Activated T-cell treated with anti-CD3 and anti-CD28 coated beads, Interleukin-2, amount 50 U/mL, for 1 hour (primary cell): ENCODE results near the gene BCORL1.

Experiments
- DNase-seq: peaks from one replicate; pipeline ENCODE4 v3.0.0-alpha.2; 2020

Gene BCORL1

DNA sequence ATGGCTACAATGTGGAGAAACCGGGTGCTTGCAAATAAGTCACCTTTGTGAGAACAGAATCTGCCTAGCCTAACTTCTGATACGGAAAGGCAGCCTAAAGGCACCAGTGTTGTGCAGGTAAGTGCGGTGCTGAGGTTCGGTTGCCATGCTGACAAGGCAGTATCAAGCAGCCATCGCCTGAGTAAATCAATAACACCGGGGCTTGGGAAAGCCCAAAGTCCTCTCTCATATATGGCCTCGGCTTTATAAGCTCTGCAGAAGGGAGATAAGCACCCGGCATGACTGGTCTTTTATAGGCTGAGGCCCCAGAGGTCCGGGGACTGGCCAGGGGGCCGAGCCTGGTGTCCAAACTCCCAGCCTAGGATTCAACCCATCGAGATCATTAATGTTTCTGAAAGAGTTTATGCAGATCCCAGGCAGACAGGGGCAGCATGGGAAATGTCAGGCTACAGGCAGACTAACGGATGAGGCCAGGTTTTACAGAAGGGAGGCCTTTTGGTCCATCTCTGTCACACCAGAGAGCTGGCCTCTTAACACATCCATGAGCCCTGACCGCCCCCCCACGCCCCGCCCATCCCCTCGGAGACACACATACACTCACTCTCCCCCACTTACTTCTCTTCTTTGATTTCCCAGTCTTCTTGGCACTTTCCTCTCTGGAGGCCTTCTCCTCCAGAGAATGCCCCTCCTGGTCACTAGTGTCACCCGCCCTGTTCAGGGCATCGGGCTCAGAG is 89.3 kb downstream of the BCORL1 start:
- DNase-seq: no peak

DNA sequence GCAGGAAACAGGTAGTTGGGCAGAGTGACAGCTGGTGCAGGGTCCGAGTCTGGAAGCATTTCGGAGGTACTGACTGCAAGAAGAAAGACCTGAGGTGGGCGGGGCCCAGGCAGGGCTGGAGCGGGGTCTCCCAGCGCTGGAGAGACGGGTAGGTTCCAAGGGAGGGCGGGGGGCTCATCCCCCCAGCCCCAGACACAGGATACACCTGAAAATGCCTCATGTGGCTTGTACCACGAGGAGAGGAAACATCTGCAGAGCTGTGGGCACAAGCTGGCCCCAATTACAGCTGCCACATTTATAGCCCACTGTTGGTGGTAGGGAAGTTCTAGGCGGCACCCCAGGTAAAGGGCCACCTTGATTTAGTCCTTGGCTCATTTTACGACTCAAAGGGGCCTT is 89.9 kb downstream of the BCORL1 start:
- DNase-seq: no peak

DNA sequence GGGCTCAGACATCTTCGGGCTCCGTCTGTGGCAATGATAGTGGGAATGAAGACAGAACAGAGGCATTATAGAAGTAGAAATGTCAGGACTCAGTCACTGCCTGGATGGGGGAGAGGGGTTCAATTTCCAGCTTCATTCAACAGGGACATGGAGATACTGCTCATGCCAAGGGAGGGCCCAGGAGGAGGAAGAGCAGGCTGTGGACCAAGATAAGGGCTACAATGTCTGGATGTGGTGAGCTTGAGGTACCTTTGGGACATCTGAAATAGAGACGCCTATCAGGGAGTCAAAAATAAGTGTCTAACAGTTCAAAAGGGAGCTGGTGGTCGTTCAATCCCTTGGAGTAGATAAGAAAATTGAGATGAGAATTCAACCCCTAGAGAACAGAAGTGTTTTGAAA is 93.3 kb downstream of the BCORL1 start:
- DNase-seq: no peak

DNA sequence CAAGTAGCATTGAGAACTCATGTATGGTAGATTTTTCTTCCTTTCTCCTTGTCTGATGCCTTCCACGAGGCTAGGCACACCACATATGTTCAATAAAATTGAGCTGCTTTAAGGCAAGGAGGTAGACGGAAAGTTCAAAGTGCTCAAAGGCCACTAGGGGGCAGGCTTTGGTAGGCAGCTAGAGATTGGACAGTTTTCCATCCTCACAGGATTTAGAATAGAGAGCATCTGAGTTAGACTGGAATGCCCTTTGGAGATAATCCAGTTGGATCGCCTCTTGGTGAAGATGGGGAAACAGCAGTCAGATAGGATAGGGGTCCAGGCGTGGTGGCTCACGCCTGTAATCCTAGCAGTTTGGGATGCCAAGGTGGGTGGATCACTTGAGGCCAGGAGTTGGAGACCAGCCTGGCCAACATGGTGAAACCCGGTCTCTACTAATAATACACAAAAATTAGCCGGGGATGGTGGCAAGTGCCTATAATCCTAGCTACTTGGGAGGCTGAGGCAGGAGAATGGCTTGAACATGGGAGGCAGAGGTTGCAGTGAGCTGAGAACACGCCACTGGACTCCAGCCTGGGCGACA is 97.5 kb downstream of the BCORL1 start:
- peak; percentile 55 for DNase-seq

DNA sequence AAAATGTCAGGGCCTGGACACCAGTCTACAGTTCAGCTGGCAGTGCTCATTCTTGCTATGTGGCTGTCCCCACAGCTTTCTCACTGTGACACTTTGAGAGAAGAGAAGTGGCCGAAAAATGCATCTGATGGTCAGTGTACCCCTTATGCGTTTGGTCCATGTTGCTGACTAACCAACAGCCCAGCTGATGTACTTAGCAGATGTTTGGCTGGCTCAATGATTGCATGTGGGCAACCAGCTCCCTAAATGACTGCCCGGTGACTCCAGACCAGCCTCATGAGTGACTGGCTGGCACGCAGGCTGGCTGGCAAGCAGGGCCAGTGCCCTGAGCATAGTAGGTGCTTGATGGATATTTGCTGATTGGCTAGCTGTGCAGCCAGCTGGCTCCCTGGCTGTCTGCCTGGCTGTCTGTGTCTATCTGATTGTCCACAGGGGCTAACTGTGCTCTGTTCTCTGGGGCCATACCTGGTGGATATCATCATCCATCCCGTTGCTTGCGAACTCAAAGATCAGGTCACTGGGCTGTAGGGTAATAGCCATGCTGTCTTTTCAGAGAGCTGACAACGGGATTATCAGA is 98.4 kb downstream of the BCORL1 start:
- no peak for DNase-seq

DNA sequence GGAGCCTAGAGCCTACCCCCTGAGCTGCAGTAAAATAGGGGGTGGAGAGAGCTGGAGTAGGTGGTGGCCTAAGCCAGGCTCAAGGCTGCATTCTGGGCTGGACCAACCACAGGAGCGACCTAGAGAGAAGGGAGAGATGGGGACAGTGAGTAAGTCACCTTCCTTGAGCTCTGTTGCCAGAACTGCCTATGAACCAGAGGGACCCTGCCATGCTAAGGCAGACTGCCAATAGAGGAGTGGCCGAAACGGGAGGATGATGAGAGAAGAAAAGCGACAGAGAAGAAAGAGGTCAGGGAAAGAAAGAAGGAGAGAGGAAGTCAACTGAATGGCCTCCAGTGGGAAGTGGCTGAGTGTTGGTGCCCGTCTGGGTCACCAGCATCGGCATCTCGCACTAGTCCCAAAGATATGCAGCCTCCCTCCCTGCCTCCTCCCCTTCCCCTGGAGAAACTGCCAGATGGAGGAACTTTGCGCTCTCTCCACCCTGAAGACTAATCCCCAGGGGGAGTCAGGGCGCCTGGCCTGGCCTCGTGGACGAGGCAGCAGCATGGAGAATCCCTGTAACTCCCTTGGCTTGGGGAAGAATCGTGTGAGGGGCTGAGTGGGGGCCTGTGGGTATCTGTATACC is 99.1 kb downstream of the BCORL1 start:
- DNase-seq: no peak

DNA sequence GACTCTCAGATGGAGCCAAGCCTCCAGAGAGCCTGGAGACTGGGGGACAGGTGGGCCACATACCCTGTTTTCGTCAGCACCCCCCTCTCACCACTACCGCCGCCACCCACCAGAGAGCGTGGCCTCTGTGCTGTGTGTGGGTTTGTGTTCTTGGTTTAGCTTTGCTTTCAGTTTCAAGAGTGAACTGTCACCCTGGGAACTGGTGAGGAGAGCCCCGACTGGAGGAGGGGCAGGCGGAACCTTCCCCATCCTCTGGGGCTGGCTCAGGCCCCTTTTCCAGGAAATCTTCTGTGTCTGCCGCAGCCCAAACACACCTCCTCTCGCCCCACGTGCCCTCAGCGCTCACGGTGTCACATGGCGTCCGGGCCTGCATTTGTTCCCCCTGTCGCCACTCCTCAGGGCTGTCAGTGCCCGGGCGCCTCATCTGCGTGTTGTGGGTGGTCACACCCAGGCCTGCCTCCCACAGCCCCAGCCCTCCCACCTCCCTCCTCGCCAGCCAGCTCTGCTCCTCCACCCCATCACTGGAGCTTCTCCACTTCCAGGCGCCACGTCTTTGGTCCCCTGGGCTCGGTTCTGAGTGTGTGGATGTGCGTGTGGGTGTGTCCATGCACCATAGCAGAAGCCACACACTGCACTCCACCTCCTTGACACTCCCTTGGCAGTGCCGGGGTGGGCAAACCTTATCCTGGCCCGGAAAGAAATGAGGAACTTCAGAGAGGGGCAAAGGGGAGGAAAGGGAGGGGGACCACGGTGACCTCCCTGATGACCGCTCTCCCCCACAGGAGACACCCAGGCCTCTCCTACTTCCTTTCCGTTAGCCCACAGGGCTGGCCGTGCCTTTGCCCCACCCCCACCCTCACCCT is 100.0 kb downstream of the BCORL1 start:
- peak; percentile 69 for DNase-seq

DNA sequence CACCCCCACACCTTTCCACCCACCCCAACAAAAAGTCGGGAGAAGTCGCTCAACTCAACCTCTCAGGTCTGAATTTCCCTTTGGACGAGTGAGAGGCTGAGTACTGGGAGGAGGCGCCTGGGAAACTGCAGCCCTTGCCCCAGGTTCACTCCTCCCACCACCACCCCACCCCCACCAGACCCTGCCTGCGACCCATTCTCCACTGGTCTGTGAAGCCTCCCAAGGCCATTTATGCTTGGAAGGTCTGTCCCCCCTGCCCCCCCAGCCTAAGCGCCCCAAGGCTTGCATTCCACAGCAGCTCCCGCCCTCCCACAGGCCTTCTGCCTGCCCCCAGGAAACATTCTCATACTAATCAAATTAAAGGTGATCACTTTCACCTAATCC is 100.7 kb downstream of the BCORL1 start:
- DNase-seq: no peak

DNA sequence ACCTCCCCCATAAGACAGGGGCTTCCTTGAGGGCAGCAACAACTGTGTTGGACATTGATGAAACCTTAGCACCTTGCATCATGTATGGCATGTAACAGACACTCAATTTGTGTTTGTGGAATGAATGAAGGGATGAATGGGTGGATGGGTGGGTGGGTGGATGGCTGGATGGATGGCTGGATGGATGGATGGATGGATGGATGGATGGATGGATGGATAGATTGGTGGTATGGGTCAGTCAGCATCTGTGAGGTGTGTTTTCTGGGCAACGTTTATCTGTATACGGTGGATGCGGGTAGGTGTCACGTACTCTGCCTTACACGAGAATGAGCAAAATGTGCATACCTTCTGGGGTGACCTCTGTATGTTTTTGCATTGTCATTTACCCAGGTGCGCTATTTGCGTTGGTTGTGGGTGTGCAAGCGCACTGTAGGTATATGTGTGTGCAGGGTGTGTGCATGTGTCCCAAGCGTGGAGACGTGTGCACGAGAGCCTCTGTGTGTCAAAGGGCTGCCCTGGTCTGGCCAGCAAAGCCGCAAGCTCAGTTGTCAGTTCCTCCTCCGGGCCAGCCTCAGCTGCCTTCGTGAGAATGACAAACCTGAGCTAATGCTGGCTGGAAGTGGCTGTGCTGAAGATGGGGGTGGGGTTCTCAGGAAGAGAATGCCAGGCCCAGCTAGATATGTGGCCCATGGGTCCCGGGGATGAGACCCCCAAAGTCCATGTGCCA is 101.4 kb downstream of the BCORL1 start:
- DNase-seq: no peak

DNA sequence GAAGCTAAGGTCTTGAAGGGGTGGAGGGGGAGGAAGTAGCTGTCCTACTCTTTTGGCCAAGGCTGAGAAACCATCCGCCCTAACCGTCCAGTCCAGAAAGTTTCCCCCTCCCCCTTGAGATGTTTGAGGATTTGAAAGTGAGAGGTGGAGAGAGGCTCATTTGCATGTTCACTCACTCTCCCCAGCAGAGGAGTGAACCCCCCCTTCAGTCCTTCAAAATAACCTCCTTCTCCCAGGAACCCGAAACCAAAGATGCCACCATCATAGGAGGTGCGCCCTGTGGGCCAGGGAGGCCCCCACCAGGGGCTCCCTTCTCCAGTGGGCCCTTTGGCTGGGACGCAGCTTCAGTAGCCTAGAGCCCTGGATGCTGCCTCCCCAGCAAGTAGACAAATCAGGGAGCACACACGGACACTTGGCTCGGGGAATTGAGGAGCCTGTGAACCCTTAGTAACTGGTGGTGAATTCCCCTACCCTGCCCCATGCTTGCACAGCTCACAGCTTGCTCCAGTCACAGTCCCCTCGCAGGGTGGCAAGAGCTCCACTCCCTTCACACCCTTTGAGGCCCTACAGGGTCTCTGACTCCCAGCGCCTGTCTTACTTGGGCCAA is 102.3 kb downstream of the BCORL1 start:
- DNase-seq: peak; percentile 33

DNA sequence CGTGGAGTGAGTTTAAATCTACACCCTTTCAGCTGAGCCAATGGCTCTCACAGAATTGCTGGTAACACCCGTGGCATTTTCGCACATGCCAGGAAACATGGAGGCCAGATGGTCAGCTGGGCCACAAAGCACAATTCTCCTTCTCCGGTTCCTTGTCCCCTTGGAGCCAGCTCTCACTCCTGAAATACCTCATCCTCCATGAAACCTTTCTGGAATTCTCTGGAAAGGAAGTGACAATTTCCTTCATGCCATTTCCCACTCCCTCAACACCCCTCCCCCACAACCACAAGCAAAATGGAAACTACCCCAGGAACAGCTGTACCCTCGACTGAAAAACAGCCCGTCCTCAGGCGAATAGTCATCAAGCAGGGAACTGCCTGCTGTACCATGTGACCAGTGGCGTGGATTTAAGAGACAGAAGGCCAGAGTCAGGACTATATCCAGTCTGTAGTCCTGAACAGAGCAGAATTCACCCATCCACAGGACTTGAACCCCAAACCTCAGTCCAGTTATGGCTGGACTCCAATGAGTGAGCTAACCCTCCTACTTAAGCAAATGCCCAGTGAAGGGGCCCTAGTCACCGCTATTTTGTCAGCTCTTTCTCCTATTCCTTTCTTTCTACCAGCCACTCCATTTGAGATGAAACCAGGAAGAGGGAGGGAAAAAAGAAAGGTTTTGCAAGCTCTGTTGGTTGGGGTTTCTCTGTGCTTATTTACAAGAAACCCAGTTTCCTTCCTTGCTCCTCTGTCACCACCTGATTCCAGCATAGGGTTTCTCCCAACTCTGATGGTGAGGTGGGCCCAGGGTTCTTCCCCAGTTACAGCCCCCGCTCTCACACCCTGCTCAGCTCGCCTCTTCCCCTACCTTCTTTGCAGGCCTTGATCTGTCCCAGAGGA is 103.4 kb downstream of the BCORL1 start:
- no peak for DNase-seq

DNA sequence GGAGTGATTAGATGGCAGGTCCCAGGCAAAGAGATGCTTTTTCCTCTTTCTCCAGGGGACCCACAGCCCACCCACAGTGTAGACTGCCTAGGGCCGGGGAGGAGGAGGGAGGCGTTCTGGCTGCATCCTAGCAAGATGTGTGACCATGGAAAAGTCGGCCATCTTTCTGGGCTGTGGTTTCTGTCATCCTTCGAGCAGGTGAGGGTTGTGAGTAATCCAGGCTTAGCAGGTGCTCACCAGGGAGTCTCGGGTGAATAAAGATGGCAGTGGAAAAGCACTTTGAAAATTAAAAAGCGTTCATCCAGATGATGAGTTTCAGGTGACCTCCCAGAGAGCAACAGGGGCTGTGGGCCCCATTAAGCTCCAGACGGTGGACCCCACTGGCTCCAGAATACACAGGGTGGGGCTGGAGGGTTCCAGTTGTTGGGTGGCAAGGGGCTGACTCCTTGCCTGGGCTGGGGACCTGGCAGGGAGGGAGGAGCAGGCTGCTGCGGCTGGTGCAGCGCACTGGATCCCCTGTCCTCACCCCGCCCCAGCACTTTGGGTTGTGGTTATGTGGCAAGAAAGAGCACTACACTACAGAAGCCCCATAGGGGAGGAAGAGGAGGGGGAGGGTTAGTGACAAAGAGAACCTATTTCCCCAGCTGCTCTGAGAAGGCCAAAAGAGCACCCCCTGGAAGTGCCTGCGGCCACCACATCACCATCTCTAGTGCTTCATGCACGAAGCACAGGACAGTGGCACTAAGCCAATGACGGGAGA is 104.2 kb downstream of the BCORL1 start:
- peak; percentile 65 for DNase-seq

DNA sequence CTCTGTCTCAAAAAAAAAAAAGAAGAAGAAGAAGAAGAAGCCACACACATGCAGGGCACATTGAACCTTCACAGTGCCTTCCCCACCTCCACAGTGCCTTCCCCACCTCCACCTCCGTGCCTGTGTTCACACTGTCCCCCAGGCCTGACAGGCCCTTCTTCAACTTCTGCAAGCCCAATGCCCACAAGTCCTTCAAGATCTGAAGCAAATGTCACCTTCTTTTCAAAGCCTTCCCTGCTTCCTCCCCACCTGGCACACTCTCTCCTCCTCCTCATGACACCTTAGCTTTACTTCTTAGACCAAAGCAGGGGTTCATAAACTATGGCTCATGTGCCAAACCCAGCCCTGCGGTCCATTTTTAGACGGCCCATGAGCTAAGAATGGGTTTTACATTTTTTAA is 107.9 kb downstream of the BCORL1 start:
- DNase-seq: no peak

DNA sequence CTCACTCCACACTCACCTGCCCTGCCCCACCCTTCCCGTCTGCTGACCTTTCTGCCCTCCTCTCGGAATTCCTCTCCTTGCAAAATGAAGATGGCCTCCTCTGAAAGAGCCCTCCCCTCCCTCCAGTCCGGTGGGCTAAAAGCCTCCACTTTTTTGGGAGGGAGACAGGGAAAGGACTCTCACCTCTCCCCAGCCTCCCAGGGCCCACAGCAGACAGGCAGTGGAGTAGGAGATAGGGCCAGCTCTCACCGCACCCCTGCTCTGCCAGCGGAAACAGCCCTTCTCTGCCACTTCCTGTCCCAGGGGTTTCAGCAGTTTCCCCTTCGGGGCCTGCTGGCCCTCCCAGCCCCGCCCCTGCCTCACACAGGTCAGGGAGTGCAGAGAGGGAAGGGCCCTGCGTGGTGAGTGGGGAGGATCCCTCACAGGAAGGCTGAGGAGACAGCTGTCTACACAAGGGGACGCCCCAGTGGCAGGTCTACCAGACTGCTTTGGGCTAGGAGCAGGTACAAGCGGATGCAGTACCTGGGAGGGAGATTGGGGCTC is 109.6 kb downstream of the BCORL1 start:
- peak; percentile 82 for DNase-seq

DNA sequence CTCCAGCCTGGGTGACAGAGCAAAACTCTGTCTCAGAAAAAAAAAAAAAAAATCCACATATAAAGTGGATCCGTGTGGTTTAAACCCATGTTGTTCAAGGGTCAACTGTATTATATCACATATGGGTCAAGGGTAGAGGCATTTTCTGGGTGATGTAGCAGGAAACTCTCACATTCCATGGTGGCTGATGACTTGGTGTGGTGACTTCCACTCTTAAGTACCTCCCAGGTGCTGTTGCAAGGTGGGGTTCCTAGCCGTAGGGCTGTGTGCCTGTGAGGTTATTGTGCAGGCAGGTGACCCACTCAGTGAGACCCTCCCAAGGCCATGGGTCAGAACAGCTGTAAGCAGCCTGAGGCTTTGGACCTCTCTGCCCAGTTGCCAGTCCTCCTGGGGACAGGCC is 110.8 kb downstream of the BCORL1 start:
- DNase-seq: no peak

DNA sequence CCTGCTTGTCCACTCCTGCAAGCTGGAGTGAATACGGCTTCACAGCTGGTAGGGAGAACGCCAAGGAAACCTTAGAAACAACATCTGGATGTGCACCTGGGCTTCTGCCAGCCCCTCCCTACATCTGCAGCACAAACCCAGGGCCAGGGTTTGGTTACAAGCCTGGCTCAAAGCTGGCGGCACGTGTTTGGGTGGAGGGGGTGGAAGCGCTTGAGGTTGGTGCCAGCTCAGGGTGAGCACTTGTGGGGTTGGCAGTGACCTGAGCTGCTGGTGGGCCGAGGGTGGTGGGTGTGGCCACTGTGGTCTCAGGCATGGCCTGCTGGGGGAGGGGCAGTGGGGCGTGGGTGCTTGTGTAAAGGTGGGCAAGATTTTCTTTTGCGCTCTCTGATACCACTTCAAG is 112.3 kb downstream of the BCORL1 start:
- DNase-seq: no peak

DNA sequence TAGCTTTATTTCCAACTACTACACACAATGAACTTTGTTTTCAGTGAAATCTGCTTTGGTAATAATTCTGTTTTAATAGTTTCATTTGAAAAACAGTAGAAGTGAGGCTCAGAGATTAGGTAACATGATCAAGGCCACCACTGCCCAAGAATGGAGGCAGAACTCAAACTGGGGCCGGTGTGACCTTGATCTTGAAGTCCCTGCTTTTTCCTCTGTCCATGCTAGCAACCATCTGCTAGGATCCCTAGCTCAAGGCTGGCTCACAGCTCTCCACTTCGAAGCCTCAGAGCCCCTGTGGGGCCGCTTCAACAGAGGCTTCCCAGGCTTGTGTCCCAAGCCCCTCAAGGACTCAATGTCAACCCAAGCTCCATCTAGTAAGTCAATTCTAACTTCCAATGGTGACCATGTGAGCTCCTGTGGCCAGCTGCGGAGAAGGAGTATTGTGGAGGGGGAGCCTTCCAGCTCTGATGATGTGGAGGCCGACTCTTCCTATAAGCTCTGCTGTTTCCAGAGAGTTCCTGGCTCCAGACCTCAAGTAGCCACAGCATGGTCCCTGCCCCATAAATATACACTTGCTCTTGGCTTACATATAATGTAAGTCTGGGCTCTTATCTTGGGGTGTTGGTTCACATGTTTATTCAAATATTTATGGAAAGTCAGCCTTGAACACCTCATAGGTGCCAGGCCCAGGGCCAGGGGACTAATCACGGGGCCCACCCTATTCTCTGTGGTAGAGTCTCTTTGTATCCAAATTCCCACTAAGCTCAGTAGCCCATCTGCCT is 113.0 kb downstream of the BCORL1 start:
- no peak for DNase-seq

DNA sequence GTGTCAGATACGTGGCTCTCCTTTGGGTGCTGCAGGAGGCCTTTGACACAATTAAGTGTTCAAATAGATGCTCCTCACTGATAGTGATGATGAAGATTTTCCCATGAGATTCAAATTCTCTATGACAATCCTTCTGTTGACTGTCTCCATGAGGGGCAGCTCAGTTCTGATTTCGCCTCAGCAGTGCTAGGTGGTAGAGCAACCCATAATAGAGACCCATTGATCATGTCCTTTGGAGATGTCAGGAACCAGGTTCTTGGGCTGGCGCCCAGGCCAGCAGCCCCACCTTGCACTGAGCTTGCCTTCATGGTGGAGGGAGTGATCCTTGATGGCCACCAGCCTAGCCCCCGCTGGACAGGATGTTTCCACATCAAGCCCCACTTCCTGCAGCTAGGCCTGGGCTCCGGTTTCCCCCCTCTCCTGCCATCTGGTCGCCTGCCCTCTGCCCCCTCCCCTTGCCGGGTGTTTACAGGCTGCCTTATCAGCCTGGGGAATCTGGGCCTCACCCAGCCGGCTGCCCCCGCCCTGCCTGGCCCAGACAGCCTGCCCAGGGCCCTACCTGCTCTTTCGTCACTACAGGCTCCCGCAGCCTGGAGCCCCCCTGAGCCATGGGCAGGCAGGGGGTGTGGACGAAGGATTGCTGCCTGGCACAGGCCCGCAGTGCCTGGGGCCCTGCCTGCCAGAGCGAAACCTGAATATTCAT is 115.2 kb downstream of the BCORL1 start:
- peak; percentile 52 for DNase-seq

DNA sequence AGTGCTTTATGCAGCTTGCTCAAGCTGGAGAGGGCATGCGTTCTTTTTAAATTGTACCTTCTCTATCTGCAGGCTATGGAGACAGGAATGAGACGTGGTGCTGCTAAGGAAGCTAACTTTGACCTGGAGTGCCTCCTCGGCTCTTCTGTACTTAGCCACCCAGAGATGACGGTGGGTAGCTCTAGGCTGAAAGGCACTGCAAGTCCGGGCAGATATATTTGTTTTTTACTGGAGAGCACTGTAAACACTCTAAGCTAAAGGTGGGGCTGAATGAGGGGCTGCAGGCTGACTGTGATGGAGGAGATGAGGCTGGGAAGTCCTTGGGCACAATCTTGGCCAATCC is 115.7 kb downstream of the BCORL1 start:
- no peak for DNase-seq
